ENCODE measurements around the gene TUT1.
"Not testable (repeated sequence)": the region's sequence is repeated elsewhere in the genome, so short reads cannot be mapped to it uniquely, and the experiment has no call there.

The TUT1 gene
- 7.5 reads per million, percentile 26 among the genes with 10 or more reads in this experiment for total RNA-seq

DNA sequence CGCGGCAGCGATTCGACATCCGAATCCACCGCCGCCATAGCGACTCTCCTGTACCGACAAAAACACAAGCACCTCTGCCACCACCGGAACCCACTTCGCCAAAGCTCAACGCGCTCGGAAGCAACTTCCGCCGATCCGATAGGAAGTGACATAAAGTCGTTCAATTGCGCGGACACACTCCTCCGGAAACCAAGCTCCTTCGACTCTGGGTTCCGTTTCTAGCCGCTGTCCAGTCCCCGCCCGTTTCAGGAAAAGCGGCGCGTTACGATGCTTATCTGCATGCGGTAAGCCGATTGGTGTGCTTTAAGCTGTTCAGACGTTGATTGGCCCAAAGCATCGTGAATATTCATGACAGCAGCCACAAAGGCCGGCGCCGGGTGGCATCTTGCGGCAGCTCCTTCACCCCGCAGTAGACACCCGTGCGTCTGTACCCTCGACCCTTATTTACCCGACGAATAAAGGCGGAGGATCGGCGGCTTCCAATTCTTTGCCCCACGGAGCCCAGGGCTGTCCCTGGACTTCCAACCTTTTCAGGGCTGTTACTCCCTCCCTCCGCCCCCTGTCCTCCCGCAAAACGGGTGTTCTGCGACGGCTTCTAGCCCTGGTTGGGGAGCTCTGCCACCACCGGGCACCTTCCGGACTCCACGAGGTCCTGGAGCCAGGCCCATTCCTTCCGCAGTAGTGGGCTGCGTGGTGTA is at the start of gene TUT1:
TSS of gene TUT1 (minus strand) at position 76 of the 698 bp plus-strand sequence. CDS start at position 38, 38 bp downstream.
- DNase-seq, result peak; percentile 94

DNA sequence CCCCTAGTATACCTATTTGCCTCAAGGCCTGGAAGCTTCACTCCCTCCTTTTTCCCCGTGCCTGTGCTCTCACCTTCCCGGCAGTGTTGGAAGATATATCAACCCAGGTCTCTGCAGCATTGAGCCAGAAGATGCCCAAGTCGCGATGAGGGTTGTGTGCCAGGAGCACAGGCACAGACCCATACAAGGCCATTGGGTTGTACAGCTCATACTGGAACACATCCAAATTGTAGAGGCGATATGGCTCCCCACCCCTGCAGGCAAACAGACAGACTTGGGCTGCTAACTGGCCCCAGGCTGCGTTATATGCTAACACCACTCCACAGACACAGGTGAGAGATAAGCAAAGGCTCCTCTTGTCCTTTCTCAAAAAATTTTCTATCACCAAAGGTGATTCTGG is 41.2 kb upstream of the TUT1 start:
- no peak for DNase-seq

DNA sequence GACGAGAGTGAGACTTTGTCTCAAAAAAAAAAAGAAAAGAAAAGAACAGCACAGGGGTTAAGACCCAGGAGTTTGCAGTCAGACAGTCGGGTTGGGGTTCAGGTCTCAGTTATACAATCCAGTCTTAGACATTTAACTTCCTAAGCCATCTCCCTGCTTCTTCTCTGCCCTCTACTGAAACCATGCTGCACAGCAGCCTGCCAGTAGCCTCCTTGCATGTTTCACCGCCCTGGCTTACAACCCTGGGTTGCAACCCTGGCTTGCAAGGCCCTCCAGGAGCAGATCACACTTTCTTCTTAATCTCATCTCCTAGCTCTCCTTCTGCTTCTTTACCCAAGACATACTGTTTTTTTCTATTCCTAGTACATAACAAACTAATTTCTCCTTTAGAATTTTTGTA is 36.4 kb upstream of the TUT1 start:
- DNase-seq, result no peak

GRCh38 chr11:62622476-62623089 is 31.3 kb upstream of the TUT1 start:
- no peak for DNase-seq

DNA sequence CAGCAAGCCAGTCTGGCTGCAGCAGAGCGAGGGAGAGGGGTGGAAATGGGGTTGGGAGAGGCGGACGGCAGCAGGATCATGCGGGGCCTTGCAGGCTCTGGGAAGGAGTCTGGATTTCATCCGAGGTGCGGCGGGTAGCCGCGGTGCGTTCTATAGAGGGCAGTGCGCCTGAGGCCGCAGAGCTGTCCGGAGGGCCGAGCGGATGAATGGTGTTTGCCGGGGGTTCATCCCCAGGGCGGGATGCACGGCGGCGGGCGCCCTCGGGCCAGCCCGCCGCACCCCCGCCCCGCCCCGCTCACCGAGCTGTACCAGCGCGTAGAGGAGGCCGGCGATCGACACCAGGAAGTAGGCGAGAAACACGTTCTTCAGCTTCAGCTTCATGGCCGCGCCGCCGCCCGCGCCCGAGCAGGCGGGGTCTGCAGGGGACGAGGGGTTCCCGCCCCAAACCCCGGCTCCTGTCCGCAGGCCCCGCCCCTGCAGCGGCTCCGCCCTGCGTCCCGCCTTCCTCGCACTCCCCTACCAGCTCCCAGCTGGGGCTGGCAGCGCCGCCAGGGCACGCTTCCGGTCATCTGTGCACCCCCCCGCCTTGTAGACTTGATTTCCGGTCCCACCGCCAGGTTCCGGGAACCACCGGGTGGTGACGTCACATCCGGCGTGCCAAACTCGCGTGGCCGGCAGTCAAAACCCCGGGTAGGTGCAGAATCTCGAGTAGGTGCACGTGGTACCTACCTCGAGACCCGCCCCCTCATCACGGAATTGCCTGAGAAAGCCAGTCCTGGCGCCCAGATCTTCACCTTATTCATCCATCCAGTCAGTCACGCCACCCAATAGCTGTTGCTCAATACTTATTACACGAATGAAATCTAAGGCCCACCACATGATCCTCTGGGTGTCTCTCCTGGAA is 30.5 kb upstream of the TUT1 start, which contains the start of gene B3GAT3:
TSS of gene B3GAT3 (minus strand) at position 420 of the 904 bp plus-strand sequence. CDS start at position 381, 39 bp downstream.
- peak; percentile 97 for DNase-seq

- no peak for DNase-seq
Measured at GRCh38 chr11:62621027-62621566, 29.8 kb upstream of the TUT1 start.

DNA sequence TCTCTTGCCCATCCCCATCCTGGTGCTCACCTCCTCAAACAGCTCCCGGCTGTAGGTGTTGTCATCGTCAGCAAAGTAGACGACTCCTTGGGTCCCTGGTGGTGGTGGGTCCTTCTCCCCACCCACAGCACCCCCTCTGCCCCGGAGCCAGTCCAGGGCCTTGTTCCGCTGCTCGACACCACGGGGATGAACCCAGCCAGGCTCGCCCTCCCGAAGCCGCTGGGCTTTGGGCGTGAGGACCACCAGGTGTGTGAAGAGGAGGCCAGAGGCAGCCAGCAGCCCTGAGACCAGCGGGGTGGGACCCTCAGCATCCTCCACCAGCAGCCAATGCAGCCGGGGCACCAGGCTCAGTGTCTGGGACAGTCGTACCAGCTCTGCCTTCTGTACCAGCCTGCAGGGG is 25.6 kb upstream of the TUT1 start:
- DNase-seq, result not testable (repeated sequence)

- DNase-seq, result no peak
Measured at GRCh38 chr11:62615521-62615920, 24.2 kb upstream of the TUT1 start.

DNA sequence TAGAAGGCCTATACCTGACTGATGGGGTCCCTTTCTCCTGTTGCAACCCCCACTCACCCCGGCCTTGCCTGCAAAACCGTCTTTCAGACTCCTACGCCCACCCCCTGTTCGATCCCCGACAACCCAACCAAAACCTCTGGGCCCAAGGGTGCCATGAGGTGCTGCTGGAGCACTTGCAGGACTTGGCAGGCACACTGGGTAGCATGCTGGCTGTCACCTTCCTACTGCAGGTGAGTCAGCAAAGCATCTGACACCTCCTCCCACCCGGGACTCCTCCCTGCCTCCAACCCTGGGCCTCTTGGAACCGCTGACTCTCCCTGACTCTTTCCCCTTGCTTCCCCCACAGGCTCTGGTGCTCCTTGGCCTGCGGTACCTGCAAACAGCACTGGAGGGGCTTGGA is 23.0 kb upstream of the TUT1 start:
- DNase-seq, result no peak

DNA sequence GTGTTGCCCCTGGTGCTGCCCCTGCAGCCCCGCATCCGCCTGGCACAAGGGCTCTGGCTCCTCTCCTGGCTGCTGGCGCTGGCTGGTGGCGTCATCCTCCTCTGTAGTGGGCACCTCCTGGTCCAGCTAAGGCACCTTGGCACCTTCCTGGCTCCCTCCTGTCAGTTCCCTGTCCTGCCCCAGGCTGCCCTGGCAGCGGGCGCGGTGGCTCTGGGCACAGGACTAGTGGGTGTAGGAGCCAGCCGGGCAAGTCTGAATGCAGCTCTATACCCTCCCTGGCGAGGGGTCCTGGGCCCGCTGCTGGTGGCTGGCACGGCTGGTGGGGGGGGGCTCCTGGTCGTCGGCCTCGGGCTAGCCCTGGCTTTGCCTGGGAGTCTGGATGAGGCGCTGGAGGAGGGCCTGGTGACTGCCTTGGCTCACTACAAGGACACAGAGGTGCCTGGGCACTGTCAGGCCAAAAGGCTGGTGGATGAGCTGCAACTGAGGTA is 22.0 kb upstream of the TUT1 start:
- DNase-seq, result no peak

DNA sequence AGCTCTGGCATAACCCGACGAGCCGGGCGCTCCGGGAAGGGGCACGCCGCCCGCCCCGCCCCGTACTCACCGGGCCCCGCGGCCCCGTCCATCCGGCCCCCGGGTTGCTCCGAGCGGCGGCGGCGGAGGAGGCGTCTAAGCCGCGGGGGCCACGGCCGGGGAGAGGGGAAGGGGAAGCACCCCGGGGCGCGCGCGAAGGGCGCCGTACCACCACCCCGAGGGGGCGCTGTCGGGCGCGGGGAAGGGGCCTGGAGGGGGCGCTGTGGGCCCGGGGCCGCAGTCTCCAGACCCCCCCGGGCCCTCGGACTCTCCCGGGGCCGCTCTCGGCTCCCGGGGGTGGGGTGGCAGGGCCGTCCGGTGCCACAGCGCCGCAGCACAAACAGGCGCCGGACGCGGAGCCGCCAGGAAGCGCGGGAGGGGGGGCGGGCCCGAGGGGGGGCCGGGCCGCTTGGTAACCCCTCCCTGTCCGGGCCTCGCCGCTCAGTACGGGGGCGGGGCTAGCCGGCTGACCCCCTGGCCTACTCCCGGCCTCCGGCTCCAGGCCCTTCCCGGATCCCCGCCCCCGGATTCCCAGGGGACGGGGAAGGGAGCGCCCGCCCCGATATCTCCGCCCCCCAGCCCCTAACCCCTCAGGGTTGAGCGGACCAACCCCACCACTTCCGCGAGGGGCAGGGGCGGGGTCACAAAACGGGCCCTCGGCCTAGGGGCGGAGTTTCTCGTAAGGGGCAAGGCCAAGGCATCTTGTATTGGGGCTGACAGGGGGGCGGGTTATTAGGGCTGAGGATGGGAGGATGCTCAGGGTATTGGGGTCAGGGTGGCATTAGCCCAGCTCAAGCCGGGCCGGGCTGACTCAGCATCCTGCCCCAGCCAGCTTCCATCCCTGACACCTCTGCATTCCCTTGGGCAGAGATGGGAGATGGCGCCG is 21.3 kb upstream of the TUT1 start, which contains the start of the genes EML3 and ROM1:
TSS of gene EML3 (minus strand) at position 410 of the 925 bp plus-strand sequence. CDS start at position 92, 318 bp downstream.
TSS of gene ROM1 (plus strand) at position 892 of the 925 bp plus-strand sequence. CDS start at position 917, 25 bp downstream.
- DNase-seq, result peak; percentile 80

GRCh38 chr11:62611705-62612365 is 20.5 kb upstream of the TUT1 start:
- peak; percentile 22 for DNase-seq

- no peak for DNase-seq
Measured at GRCh38 chr11:62610814-62611704, 19.7 kb upstream of the TUT1 start.

GRCh38 chr11:62610403-62610802 is 19.1 kb upstream of the TUT1 start:
- DNase-seq, result no peak

DNA sequence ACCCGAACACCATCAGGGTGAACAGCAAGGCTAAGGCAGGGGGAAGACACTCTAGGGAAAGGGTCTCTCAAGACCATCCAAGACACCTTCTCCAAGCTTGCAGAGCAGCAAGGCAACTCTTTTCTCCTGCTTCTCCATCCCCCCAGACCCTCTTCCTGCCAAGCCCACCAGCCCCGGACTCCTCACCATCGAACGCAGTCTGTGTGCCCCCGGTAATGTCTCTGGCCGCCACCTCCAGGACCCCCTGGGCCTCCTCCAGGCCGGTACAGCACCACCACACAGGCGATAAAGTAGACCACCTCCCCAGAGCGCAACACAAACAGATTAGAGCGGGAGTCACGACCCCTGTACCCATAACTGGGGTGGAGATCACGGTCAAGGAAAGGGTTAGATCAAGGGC is 17.5 kb upstream of the TUT1 start:
- no peak for DNase-seq

- DNase-seq, result no peak
Measured at GRCh38 chr11:62607714-62608113, 16.4 kb upstream of the TUT1 start.

DNA sequence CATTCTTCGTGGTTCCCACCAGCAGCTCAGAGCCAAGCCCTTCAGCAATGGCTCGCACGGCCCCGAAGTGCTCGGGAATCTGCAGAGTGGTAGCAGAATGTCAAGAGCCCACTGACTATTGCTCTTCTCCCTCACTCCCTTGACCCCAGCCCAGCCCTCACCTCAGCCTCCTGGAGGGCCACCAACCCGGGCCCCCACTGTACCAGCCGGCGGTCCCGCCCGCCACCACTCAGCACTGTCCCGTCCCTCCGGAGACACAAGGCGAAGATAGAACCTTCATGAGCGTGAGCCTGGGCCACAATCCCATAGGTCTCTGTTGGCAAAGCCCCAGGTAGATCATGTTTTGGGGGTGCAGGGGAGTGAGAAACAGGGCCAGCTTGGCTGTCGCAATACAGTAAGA is 14.6 kb upstream of the TUT1 start:
- no peak for DNase-seq

DNA sequence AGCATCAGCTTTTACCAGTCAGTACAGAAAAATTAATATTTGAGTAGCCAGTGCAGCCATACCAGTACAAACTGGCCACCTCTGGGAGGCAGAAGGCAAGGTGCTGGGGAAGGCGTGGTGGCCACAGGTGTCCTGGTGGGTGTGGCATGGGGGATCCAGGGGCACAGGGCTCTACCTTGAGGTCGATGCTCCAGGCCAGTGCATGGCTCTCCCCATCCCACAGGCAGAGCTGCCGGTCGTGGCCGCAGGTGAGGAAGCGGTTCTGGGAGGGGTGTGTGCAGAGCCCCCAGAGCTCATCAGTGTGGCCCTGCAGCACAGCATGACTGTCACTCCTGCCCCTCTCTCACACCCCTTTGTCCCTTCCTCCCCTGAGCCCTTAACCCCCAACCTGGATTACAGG is 14.1 kb upstream of the TUT1 start:
- DNase-seq, result no peak

DNA sequence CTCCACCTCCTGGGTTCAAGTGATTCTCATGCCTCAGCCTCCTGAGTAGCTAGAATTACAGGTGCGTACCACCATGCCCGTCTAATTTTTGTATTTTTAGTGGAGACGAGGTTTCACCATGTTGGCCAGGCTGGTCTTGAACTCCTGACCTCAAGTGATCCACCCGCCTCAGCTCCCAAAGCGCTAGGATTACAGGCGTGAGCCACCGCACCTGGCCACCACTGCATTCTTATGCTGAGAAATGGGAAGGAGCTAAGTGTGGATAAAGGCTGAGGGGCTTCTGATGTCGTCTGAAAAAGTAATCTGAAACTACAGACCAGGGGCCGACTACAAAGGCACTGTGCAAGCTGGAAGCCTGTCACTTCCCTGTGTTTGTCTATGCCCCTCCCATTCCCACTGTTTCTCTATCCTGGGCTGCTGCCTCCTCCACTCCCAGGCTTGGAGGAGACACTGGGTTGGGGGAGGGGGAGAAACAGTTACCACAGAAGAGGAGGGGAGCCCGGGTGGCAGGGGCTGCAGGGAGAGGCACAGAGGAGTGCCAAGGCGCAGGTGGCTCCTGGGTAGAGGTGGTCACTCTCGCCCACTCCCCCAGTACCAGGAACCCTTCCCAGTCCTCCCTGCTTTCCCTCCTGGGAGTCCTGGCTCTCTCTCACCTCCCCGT is 13.3 kb upstream of the TUT1 start:
- DNase-seq, result no peak
